Measurements from ENCODE around the gene FTSJ1. TPM values are rescaled to one million over a fixed set of nuclear protein-coding genes. Genes with fewer than 3 reads are reported as not detected.

The FTSJ1 gene
- total RNA-seq, 1 experiment from 2014 or later = 85.5 TPM

- H3K36me3 ChIP-seq (replicated peaks; ENCODE audit: control insufficient read depth, insufficient read depth, low read length) = peaks cover 1% of the 10 kb centered on the region; the same call in 1 of the 2 replicates
- no peaks in the 10 kb centered on the region for H3K27me3 ChIP-seq (ENCODE audit: control insufficient read depth, insufficient read depth, low read length)
- no peak for DNase-seq
- no peak overlapping the region for H3K4me3 ChIP-seq (ENCODE audit: insufficient read depth, low read depth, low read length)
Observed at GRCh38 chrX:48465336-48465933, 10.6 kb upstream of the FTSJ1 start.

- H3K4me3 ChIP-seq (ENCODE audit: insufficient read depth, low read depth, low read length) = no peak overlapping the region
- peaks cover 1% of the 10 kb centered on the region; the same call in 1 of the 2 replicates for H3K36me3 ChIP-seq (replicated peaks; ENCODE audit: control insufficient read depth, insufficient read depth, low read length)
- H3K27me3 ChIP-seq (ENCODE audit: control insufficient read depth, insufficient read depth, low read length) = no peaks in the 10 kb centered on the region
- DNase-seq = peak; percentile 77
Observed at GRCh38 chrX:48466696-48467095, 9.3 kb upstream of the FTSJ1 start.

GRCh38 chrX:48467281-48467761, 8.7 kb upstream of the FTSJ1 start:
- peaks cover 1% of the 10 kb centered on the region; the same call in 1 of the 2 replicates for H3K36me3 ChIP-seq (replicated peaks; ENCODE audit: control insufficient read depth, insufficient read depth, low read length)
- H3K27me3 ChIP-seq (ENCODE audit: control insufficient read depth, insufficient read depth, low read length) = no peaks in the 10 kb centered on the region
- peak overlapping the region; percentile 59 for H3K4me3 ChIP-seq (ENCODE audit: insufficient read depth, low read depth, low read length)
- DNase-seq = peak; percentile 62

GRCh38 chrX:48468247-48468671, 7.7 kb upstream of the FTSJ1 start:
- peak overlapping the region; percentile 59 for H3K4me3 ChIP-seq (ENCODE audit: insufficient read depth, low read depth, low read length)
- peaks cover 1% of the 10 kb centered on the region; the same call in 1 of the 2 replicates for H3K36me3 ChIP-seq (replicated peaks; ENCODE audit: control insufficient read depth, insufficient read depth, low read length)
- DNase-seq = peak; percentile 58
- H3K27me3 ChIP-seq (ENCODE audit: control insufficient read depth, insufficient read depth, low read length) = no peaks in the 10 kb centered on the region

- H3K4me3 ChIP-seq (ENCODE audit: insufficient read depth, low read depth, low read length) = peak overlapping the region; percentile 59
- peaks cover 1% of the 10 kb centered on the region; the same call in 1 of the 2 replicates for H3K36me3 ChIP-seq (replicated peaks; ENCODE audit: control insufficient read depth, insufficient read depth, low read length)
- peak; percentile 73 for DNase-seq
- no peaks in the 10 kb centered on the region for H3K27me3 ChIP-seq (ENCODE audit: control insufficient read depth, insufficient read depth, low read length)
Observed at GRCh38 chrX:48468693-48469691, 7.0 kb upstream of the FTSJ1 start.

- Histone ChIP-seq H3K27me3 (ENCODE audit: control insufficient read depth, insufficient read depth, low read length) (no peaks in the 10 kb centered on the region), H3K4me3 (ENCODE audit: insufficient read depth, low read depth, low read length) (peak within 1 kb of the TSS; percentile 59), H3K36me3 (replicated peaks; ENCODE audit: control insufficient read depth, insufficient read depth, low read length) (no peaks in the 10 kb centered on the region)
- no peak for DNase-seq
Observed at GRCh38 chrX:48470110-48470832, 5.7 kb upstream of the FTSJ1 start, which contains the start of gene SLC38A5. TSS of gene SLC38A5 (minus strand) at chrX:48470260. CDS start at chrX:48467924, 2,336 bp downstream.

GRCh38 chrX:48470833-48471118, 5.2 kb upstream of the FTSJ1 start:
- H3K4me3 ChIP-seq (ENCODE audit: insufficient read depth, low read depth, low read length) = no peak overlapping the region
- no peaks in the 10 kb centered on the region for H3K36me3 ChIP-seq (replicated peaks; ENCODE audit: control insufficient read depth, insufficient read depth, low read length)
- DNase-seq = no peak
- H3K27me3 ChIP-seq (ENCODE audit: control insufficient read depth, insufficient read depth, low read length) = no peaks in the 10 kb centered on the region

- H3K36me3 ChIP-seq (replicated peaks; ENCODE audit: control insufficient read depth, insufficient read depth, low read length) = no peaks in the 10 kb centered on the region
- DNase-seq = no peak
- H3K4me3 ChIP-seq (ENCODE audit: insufficient read depth, low read depth, low read length) = no peak overlapping the region
- no peaks in the 10 kb centered on the region for H3K27me3 ChIP-seq (ENCODE audit: control insufficient read depth, insufficient read depth, low read length)
Observed at GRCh38 chrX:48471504-48471903, 4.5 kb upstream of the FTSJ1 start.

GRCh38 chrX:48472225-48472624, 3.8 kb upstream of the FTSJ1 start:
- Histone ChIP-seq H3K36me3 (replicated peaks; ENCODE audit: control insufficient read depth, insufficient read depth, low read length) (no peaks in the 10 kb centered on the region), H3K27me3 (ENCODE audit: control insufficient read depth, insufficient read depth, low read length) (no peaks in the 10 kb centered on the region), H3K4me3 (ENCODE audit: insufficient read depth, low read depth, low read length) (no peak overlapping the region)
- no peak for DNase-seq

- DNase-seq = peak; percentile 66
- Histone ChIP-seq H3K36me3 (replicated peaks; ENCODE audit: control insufficient read depth, insufficient read depth, low read length) (no peaks in the 10 kb centered on the region), H3K4me3 (ENCODE audit: insufficient read depth, low read depth, low read length) (no peak overlapping the region), H3K27me3 (ENCODE audit: control insufficient read depth, insufficient read depth, low read length) (no peaks in the 10 kb centered on the region)
Observed at GRCh38 chrX:48472851-48473703, 2.9 kb upstream of the FTSJ1 start.

GRCh38 chrX:48473704-48473990, 2.4 kb upstream of the FTSJ1 start:
- H3K4me3 ChIP-seq (ENCODE audit: insufficient read depth, low read depth, low read length) = no peak overlapping the region
- no peak for DNase-seq
- no peaks in the 10 kb centered on the region for H3K36me3 ChIP-seq (replicated peaks; ENCODE audit: control insufficient read depth, insufficient read depth, low read length)
- no peaks in the 10 kb centered on the region for H3K27me3 ChIP-seq (ENCODE audit: control insufficient read depth, insufficient read depth, low read length)

GRCh38 chrX:48474127-48474526, 1.9 kb upstream of the FTSJ1 start:
- H3K27me3 ChIP-seq (ENCODE audit: control insufficient read depth, insufficient read depth, low read length) = no peaks in the 10 kb centered on the region
- no peak for DNase-seq
- H3K4me3 ChIP-seq (ENCODE audit: insufficient read depth, low read depth, low read length) = no peak overlapping the region
- peaks cover 2% of the 10 kb centered on the region; the same call in 1 of the 2 replicates for H3K36me3 ChIP-seq (replicated peaks; ENCODE audit: control insufficient read depth, insufficient read depth, low read length)

- Histone ChIP-seq H3K27me3 (ENCODE audit: control insufficient read depth, insufficient read depth, low read length) (no peaks in the 10 kb centered on the region), H3K4me3 (ENCODE audit: insufficient read depth, low read depth, low read length) (no peak overlapping the region)
- DNase-seq = no peak
Observed at GRCh38 chrX:48474581-48474980, 1.4 kb upstream of the FTSJ1 start.

GRCh38 chrX:48475296-48475695, 703 bp upstream of the FTSJ1 start:
- Histone ChIP-seq H3K27me3 (ENCODE audit: control insufficient read depth, insufficient read depth, low read length) (no peaks in the 10 kb centered on the region), H3K4me3 (ENCODE audit: insufficient read depth, low read depth, low read length) (peak overlapping the region; percentile 72), H3K36me3 (replicated peaks; ENCODE audit: control insufficient read depth, insufficient read depth, low read length) (peaks cover 2% of the 10 kb centered on the region; the same call in 1 of the 2 replicates)
- no peak for DNase-seq

More at GRCh38 chrX:48474581-48474980, 1.4 kb upstream of the FTSJ1 start:
- peaks cover 2% of the 10 kb centered on the region; the same call in 1 of the 2 replicates for H3K36me3 ChIP-seq (replicated peaks; ENCODE audit: control insufficient read depth, insufficient read depth, low read length)
